Endothelial cell of umbilical vein (primary cell): ENCODE data around the gene MN1.

Experiments used
- CTCF ChIP-seq, 2 donors: IDR thresholded peaks; 1 replicate in 1 of 2; 2 replicates in 1 of 2; pipeline ENCODE4 v1.5.1; 2011; ENCODE audit warnings: low read length in 2 of 2, mild to moderate bottlenecking in 2 of 2, moderate library complexity in 2 of 2, control low read depth in 1 of 2, inconsistent platforms in 1 of 2, low read depth in 1 of 2; ENCODE audit not compliant: insufficient read depth in 1 of 2; ENCODE audit errors: extremely low read depth in 1 of 2
- JUN ChIP-seq: IDR thresholded peaks from 2 replicates; pipeline ENCODE4 v1.6.1; 2011; ENCODE audit warnings: borderline replicate concordance, low read depth; ENCODE audit not compliant: insufficient read length, insufficient read depth
- MAX ChIP-seq: IDR thresholded peaks from 2 replicates; pipeline ENCODE4 v1.6.1; 2011; ENCODE audit not compliant: insufficient read depth, insufficient read length

- TF ChIP-seq CTCF (IDR thresholded peaks at IDR 0.05; ENCODE audit: extremely low read depth in 1 of 2, insufficient read depth in 1 of 2, low read depth in 1 of 2, low read length in 2 of 2) (no peak), MAX (no peak), JUN (no peak)
Measured at GRCh38 chr22:27768027-27768653, 33.4 kb downstream of the MN1 start.
